ENCODE results near the gene PALS2.

Gene PALS2

GRCh38 chr7:24595671-24596418 lies 22.6 kb downstream of the PALS2 start:
- DNase-seq, result no peak

GRCh38 chr7:24597014-24597413 lies 23.8 kb downstream of the PALS2 start:
- no peak for DNase-seq

- DNase-seq, result no peak
Measured at GRCh38 chr7:24601600-24601999, 28.3 kb downstream of the PALS2 start.

GRCh38 chr7:24602860-24603456 lies 29.7 kb downstream of the PALS2 start:
- no peak for DNase-seq

GRCh38 chr7:24604630-24605029 lies 31.4 kb downstream of the PALS2 start:
- no peak for DNase-seq

GRCh38 chr7:24608504-24608903 lies 35.3 kb downstream of the PALS2 start:
- no peak for DNase-seq

GRCh38 chr7:24609059-24609458 lies 35.8 kb downstream of the PALS2 start:
- DNase-seq, result no peak

- no peak for DNase-seq
Measured at GRCh38 chr7:24609570-24609969, 36.3 kb downstream of the PALS2 start.

- no peak for DNase-seq
Measured at GRCh38 chr7:24611130-24611529, 37.9 kb downstream of the PALS2 start.

GRCh38 chr7:24617957-24618616 lies 44.8 kb downstream of the PALS2 start:
- DNase-seq, result no peak

GRCh38 chr7:24619978-24620377 lies 46.7 kb downstream of the PALS2 start:
- no peak for DNase-seq

- DNase-seq, result no peak
Measured at GRCh38 chr7:24622646-24623182, 49.5 kb downstream of the PALS2 start.

Measured in central memory CD4-positive, alpha-beta T cell (primary cell).